H9 (cell line): ENCODE data around the gene PRSS57. TPM values are rescaled to one million over a fixed set of nuclear protein-coding genes. Genes with fewer than 3 reads are reported as not detected.

ENCODE experiments used
- DNase-seq: peaks from one replicate; pipeline ENCODE4 v3.0.0-alpha.2; 2017
- H2AFZ ChIP-seq: one replicate; pipeline ENCODE4 v1.6.1; 2013; ENCODE audit warnings: mild to moderate bottlenecking, low read length, control low read depth, moderate library complexity
- H2AK5ac ChIP-seq: 2 replicates; pipeline ENCODE4 v1.6.1; 2013; ENCODE audit warnings: low read length, control low read depth, mixed read lengths; ENCODE audit not compliant: insufficient read length
- H2BK120ac ChIP-seq: one replicate; pipeline ENCODE4 v1.6.1; 2013; ENCODE audit warnings: low read depth, mild to moderate bottlenecking, low read length, control low read depth, inconsistent platforms; ENCODE audit not compliant: poor library complexity, severe bottlenecking
- H2BK12ac ChIP-seq: 2 replicates; pipeline ENCODE4 v1.6.1; 2013; ENCODE audit warnings: low read length, control low read depth, mixed read lengths, low read depth; ENCODE audit not compliant: insufficient read length
- H2BK15ac ChIP-seq: 2 replicates; pipeline ENCODE4 v1.6.1; 2013; ENCODE audit warnings: low read depth, low read length, control low read depth
- H2BK20ac ChIP-seq: one replicate; pipeline ENCODE4 v1.6.1; 2013; ENCODE audit warnings: low read depth, mild to moderate bottlenecking, low read length, control low read depth, inconsistent platforms; ENCODE audit not compliant: poor library complexity, severe bottlenecking
- H2BK5ac ChIP-seq: 2 replicates; pipeline ENCODE4 v1.6.1; 2013; ENCODE audit warnings: low read length, control low read depth, mixed read lengths; ENCODE audit not compliant: insufficient read length
- H3K14ac ChIP-seq: 2 replicates; pipeline ENCODE4 v1.6.1; 2013; ENCODE audit warnings: low read length, control low read depth; ENCODE audit not compliant: insufficient read depth
- H3K18ac ChIP-seq: 2 replicates; pipeline ENCODE4 v1.6.1; 2013; ENCODE audit warnings: low read depth, mild to moderate bottlenecking, mixed read lengths, low read length, control low read depth; ENCODE audit not compliant: insufficient read length
- H3K23ac ChIP-seq: 2 replicates; pipeline ENCODE4 v1.6.1; 2013; ENCODE audit warnings: low read length, control low read depth, mixed read lengths, low read depth; ENCODE audit not compliant: insufficient read length
- H3K23me2 ChIP-seq: 2 replicates; pipeline ENCODE4 v1.6.1; 2013; ENCODE audit warnings: low read depth, mild to moderate bottlenecking, mixed read lengths, low read length, control low read depth; ENCODE audit not compliant: insufficient read length, poor library complexity, severe bottlenecking
- H3K27ac ChIP-seq: 2 replicates; pipeline ENCODE4 v1.5.1; 2013; ENCODE audit warnings: low read length, control low read depth, mixed read lengths, low read depth; ENCODE audit not compliant: insufficient read length
- H3K27me3 ChIP-seq: 2 replicates; pipeline ENCODE4 v1.6.1; 2013; ENCODE audit warnings: low read length, control low read depth, inconsistent platforms; ENCODE audit not compliant: insufficient read depth
- H3K4ac ChIP-seq: 2 replicates; pipeline ENCODE4 v1.6.1; 2013; ENCODE audit warnings: low read depth, mild to moderate bottlenecking, control low read depth, inconsistent platforms, low read length, moderate library complexity
- H3K4me1 ChIP-seq: 2 replicates; pipeline ENCODE4 v1.6.1; 2013; ENCODE audit warnings: low read length, control low read depth, inconsistent platforms; ENCODE audit not compliant: insufficient read depth
- H3K4me2 ChIP-seq: 2 replicates; pipeline ENCODE4 v1.6.1; 2013; ENCODE audit warnings: low read length, control low read depth, mixed read lengths; ENCODE audit not compliant: insufficient read length, insufficient read depth
- H3K56ac ChIP-seq: 2 replicates; pipeline ENCODE4 v1.6.1; 2013; ENCODE audit warnings: low read depth, mild to moderate bottlenecking, mixed read lengths, low read length, control low read depth; ENCODE audit not compliant: insufficient read length
- H3K79me1 ChIP-seq: 2 replicates; pipeline ENCODE4 v1.6.1; 2013; ENCODE audit warnings: low read depth, mild to moderate bottlenecking, moderate library complexity, low read length, control low read depth, inconsistent platforms; ENCODE audit not compliant: insufficient read depth, poor library complexity, severe bottlenecking
- H3K79me2 ChIP-seq: 2 replicates; pipeline ENCODE4 v1.6.1; 2013; ENCODE audit warnings: low read length, control low read depth, inconsistent platforms; ENCODE audit not compliant: insufficient read depth
- H3K9ac ChIP-seq: 2 replicates; pipeline ENCODE4 v1.6.1; 2013; ENCODE audit warnings: low read length, control low read depth, mixed read lengths; ENCODE audit not compliant: insufficient read length; ENCODE audit errors: extremely low read depth
- H3K9me3 ChIP-seq: one replicate; pipeline ENCODE4 v1.6.1; 2013; ENCODE audit warnings: low read depth, low read length, inconsistent platforms; ENCODE audit not compliant: control insufficient read depth
- H3T11ph ChIP-seq: one replicate; pipeline ENCODE4 v1.6.1; 2013; ENCODE audit warnings: mild to moderate bottlenecking, low read length, control low read depth, inconsistent platforms
- H4K20me1 ChIP-seq: one replicate; pipeline ENCODE4 v1.6.1; 2013; ENCODE audit not compliant: control insufficient read depth, insufficient read length, insufficient read depth
- H4K5ac ChIP-seq: 2 replicates; pipeline ENCODE4 v1.6.1; 2013; ENCODE audit warnings: low read depth, mild to moderate bottlenecking, mixed read lengths, low read length, control low read depth; ENCODE audit not compliant: insufficient read length
- H4K8ac ChIP-seq: replicated peaks from 2 replicates; pipeline ENCODE4 v1.6.1; 2013; ENCODE audit warnings: low read length, control low read depth, mixed read lengths, low read depth; ENCODE audit not compliant: insufficient read length
- H4K91ac ChIP-seq: 2 replicates; pipeline ENCODE4 v1.6.1; 2013; ENCODE audit warnings: low read depth, mild to moderate bottlenecking, moderate library complexity, mixed read lengths, low read length, control low read depth; ENCODE audit not compliant: insufficient read length
- H3K27ac Mint-ChIP-seq, 3 experiments: 2 replicates in 2 of 3; 3 replicates in 1 of 3; pipeline ENCODE4 v1.8.0; 2020 to 2021; ENCODE audit warnings: mixed read lengths in 3 of 3, mild to moderate bottlenecking in 1 of 3, moderate library complexity in 1 of 3
- H3K27me3 Mint-ChIP-seq: 2 replicates; pipeline ENCODE4 v1.8.0; 2021; ENCODE audit warnings: low read depth, mild to moderate bottlenecking, moderate library complexity, mixed read lengths
- H3K36me3 Mint-ChIP-seq, 3 experiments: 2 replicates in 2 of 3; 3 replicates in 1 of 3; pipeline ENCODE4 v1.8.0; 2020 to 2021; ENCODE audit warnings: low read depth in 3 of 3, mixed read lengths in 3 of 3; ENCODE audit not compliant: insufficient read depth in 1 of 3
- H3K4me1 Mint-ChIP-seq, 2 experiments: 2 replicates each; pipeline ENCODE4 v1.8.0; 2020; ENCODE audit warnings: mixed read lengths in 2 of 2
- H3K4me3 Mint-ChIP-seq, 2 experiments: 2 replicates in 1 of 2; 3 replicates in 1 of 2; pipeline ENCODE4 v1.8.0; 2020 to 2021; ENCODE audit warnings: mild to moderate bottlenecking in 2 of 2, mixed read lengths in 2 of 2, moderate library complexity in 1 of 2
- H3K9me3 Mint-ChIP-seq, 2 experiments: 2 replicates in 1 of 2; 3 replicates in 1 of 2; pipeline ENCODE4 v1.8.0; 2020; ENCODE audit warnings: mild to moderate bottlenecking in 2 of 2, mixed read lengths in 2 of 2, moderate library complexity in 1 of 2
- CTCF ChIP-seq: fragments of 200-600 bp; sonication (generic); conservative IDR thresholded peaks from 3 replicates; pipeline ENCODE4 v1.8.0; 2021; ENCODE audit warnings: antibody characterized with exemption, mild to moderate bottlenecking
- WGBS: extraction: QIAGEN DNeasy Blood & Tissue Kit; methylation state at CpG from one replicate; pipeline ENCODE4 v1.1.7; 2013; ENCODE audit warnings: missing lambda C conversion rate, low lambda C conversion rate, mixed read lengths; ENCODE audit not compliant: insufficient read length; ENCODE audit errors: extremely low coverage; 5-methylcytosine and 5-hydroxymethylcytosine counted together
- total RNA-seq: library from RNA; stranded (reverse); gene quantifications from 2 replicates; pipeline ENCODE4 v1.2.1, GENCODE V29; 2021

Gene PRSS57
- total RNA-seq, 1 experiment from 2014 or later: not detected

- no CpG with 5 or more reads among the region's 31 CpGs for WGBS
- Histone ChIP-seq H3K56ac (no peak overlapping the region), H2AFZ (no peak overlapping the region), H4K20me1 (peaks cover 8% of the 10 kb centered on the region), H2BK120ac (no peak overlapping the region), H3K4ac (no peak overlapping the region), H3K79me1 (peaks cover 5% of the 10 kb centered on the region), H3K4me2 (peak overlapping the region; percentile 69), H2BK20ac (no peak overlapping the region), H4K8ac (no peak overlapping the region), H2BK15ac (no peak overlapping the region), H3K27me3 (no peaks in the 10 kb centered on the region), H4K5ac (no peak overlapping the region), H4K91ac (no peak overlapping the region), H2BK12ac (no peak overlapping the region), H3K18ac (no peak overlapping the region), H3K27ac (no peak overlapping the region), H3K9ac (peak overlapping the region; percentile 73), H2AK5ac (no peak overlapping the region), H3K9me3 (no peaks in the 10 kb centered on the region), H2BK5ac (no peak overlapping the region), H3T11ph (no peak overlapping the region), H3K79me2 (peaks cover 56% of the 10 kb centered on the region; the same call in 1 of the 2 replicates), H3K23me2 (peaks cover 7% of the 10 kb centered on the region), H3K14ac (no peak overlapping the region), H3K4me1 (no peaks in the 10 kb centered on the region; the same call in 1 of the 2 replicates), H3K23ac (no peak overlapping the region)
- no peak for TF ChIP-seq CTCF
- H3K4me1 Mint-ChIP-seq: peaks cover 13 to 18% of the 10 kb centered on the region in 2 experiments
- peaks cover 0 to 3% of the 10 kb centered on the region in 2 experiments; a peak in 2 of 5 replicates for H3K9me3 Mint-ChIP-seq
- H3K36me3 Mint-ChIP-seq: peaks cover 0 to 4% (median 2%) of the 10 kb centered on the region in 3 experiments; a peak in 3 of 7 replicates
- no peak for DNase-seq
- H3K27me3 Mint-ChIP-seq: peaks cover 15% of the 10 kb centered on the region
- H3K27ac Mint-ChIP-seq: peak overlapping the region in 2 of 3 experiments; percentile 83 to 85; a peak in 3 of 7 replicates
- H3K4me3 Mint-ChIP-seq: peak overlapping the region; percentile 76 to 85
Measured at GRCh38 chr19:661427-662196, 33.6 kb downstream of the PRSS57 start.
